Hepatocyte (in vitro differentiated cells): ENCODE measurements around the gene IGLON5.

Experiments
- EZH2 ChIP-seq: fragments of 200-600 bp; sonication (generic); IDR thresholded peaks from 2 replicates; pipeline ENCODE4 v1.6.1; 2016; ENCODE audit warnings: antibody characterized with exemption, mild to moderate bottlenecking, borderline replicate concordance
- EZH2phosphoT487 ChIP-seq: fragments of 200-600 bp; sonication (generic); IDR thresholded peaks from one replicate; pipeline ENCODE4 v1.6.1; 2018; ENCODE audit warnings: antibody characterized with exemption, mild to moderate bottlenecking, low read depth, moderate library complexity; ENCODE audit not compliant: unreplicated experiment, severe bottlenecking
- TF ChIP-seq, protein P1 (sequence below): fragments of 200-600 bp; sonication (generic); IDR thresholded peaks from 2 replicates; pipeline ENCODE4 v1.5.1; 2016; ENCODE audit warnings: antibody characterized with exemption, mild to moderate bottlenecking; ENCODE audit not compliant: poor library complexity

DNA sequence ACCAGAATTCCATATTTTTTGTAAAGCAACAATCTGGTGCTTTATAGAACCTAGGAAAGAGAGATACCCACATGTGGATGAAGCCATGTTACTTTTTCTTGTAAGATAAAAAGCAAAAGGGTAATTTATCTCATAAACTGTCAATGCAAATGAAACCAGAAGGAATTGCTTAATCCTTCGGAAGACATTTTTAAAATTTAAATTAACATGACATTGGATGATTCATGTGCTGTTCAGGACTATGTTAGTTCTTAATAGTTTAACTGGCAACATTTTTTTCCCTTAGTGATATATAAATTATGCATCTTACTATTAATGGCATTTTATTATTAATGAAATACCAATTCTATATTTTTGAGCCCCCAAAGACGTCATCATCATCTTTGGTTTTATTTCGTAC, 25.8 kb upstream of the IGLON5 start:
- TF ChIP-seq EZH2: no peak
- TF ChIP-seq, protein P1, sequence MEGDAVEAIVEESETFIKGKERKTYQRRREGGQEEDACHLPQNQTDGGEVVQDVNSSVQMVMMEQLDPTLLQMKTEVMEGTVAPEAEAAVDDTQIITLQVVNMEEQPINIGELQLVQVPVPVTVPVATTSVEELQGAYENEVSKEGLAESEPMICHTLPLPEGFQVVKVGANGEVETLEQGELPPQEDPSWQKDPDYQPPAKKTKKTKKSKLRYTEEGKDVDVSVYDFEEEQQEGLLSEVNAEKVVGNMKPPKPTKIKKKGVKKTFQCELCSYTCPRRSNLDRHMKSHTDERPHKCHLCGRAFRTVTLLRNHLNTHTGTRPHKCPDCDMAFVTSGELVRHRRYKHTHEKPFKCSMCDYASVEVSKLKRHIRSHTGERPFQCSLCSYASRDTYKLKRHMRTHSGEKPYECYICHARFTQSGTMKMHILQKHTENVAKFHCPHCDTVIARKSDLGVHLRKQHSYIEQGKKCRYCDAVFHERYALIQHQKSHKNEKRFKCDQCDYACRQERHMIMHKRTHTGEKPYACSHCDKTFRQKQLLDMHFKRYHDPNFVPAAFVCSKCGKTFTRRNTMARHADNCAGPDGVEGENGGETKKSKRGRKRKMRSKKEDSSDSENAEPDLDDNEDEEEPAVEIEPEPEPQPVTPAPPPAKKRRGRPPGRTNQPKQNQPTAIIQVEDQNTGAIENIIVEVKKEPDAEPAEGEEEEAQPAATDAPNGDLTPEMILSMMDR: no peak
- no peak for TF ChIP-seq EZH2phosphoT487
